HEK293 (cell line): ENCODE measurements around the gene WDR45B.

Experiments used
- CTCF ChIP-seq: fragments of 450-650 bp; formaldehyde crosslinking; IDR thresholded peaks from 2 replicates; pipeline ENCODE4 v1.5.1; 2016; ENCODE audit warnings: missing biosample characterization, missing genetic modification characterization
- MZF1 ChIP-seq: fragments of 450-650 bp; formaldehyde crosslinking; IDR thresholded peaks from 2 replicates; pipeline ENCODE4 v1.5.1; 2017; ENCODE audit warnings: missing biosample characterization, missing genetic modification characterization, borderline replicate concordance
- REST ChIP-seq: fragments of 450-650 bp; formaldehyde crosslinking; IDR thresholded peaks from 2 replicates; pipeline ENCODE4 v1.5.1; 2016; ENCODE audit warnings: missing biosample characterization, missing genetic modification characterization
- TRIM28 ChIP-seq: IDR thresholded peaks from 2 replicates; pipeline ENCODE4 v1.6.1; 2011; ENCODE audit warnings: low read length, control low read depth, borderline replicate concordance
- ZNF175 ChIP-seq: fragments of 450-650 bp; formaldehyde crosslinking; IDR thresholded peaks from 2 replicates; pipeline ENCODE4 v1.5.1; 2016; ENCODE audit warnings: missing biosample characterization, missing genetic modification characterization
- ZNF202 ChIP-seq: fragments of 450-650 bp; formaldehyde crosslinking; IDR thresholded peaks from 2 replicates; pipeline ENCODE4 v1.5.1; 2016; ENCODE audit warnings: missing biosample characterization, missing genetic modification characterization, borderline replicate concordance
- ZNF48 ChIP-seq: fragments of 450-650 bp; formaldehyde crosslinking; IDR thresholded peaks from 2 replicates; pipeline ENCODE4 v1.5.1; 2016; ENCODE audit warnings: missing biosample characterization, missing genetic modification characterization
- ZNF488 ChIP-seq: fragments of 450-650 bp; formaldehyde crosslinking; IDR thresholded peaks from 2 replicates; pipeline ENCODE4 v1.5.1; 2016; ENCODE audit warnings: missing biosample characterization, missing genetic modification characterization
- ZNF621 ChIP-seq: fragments of 450-650 bp; formaldehyde crosslinking; IDR thresholded peaks from 2 replicates; pipeline ENCODE4 v1.5.1; 2017; ENCODE audit warnings: missing biosample characterization, missing genetic modification characterization
- ZNF747 ChIP-seq: fragments of 450-650 bp; formaldehyde crosslinking; IDR thresholded peaks from 2 replicates; pipeline ENCODE4 v1.5.1; 2016; ENCODE audit warnings: missing biosample characterization, missing genetic modification characterization
- ZSCAN5A ChIP-seq: fragments of 450-650 bp; formaldehyde crosslinking; IDR thresholded peaks from 2 replicates; pipeline ENCODE4 v1.5.1; 2016; ENCODE audit warnings: missing biosample characterization, missing genetic modification characterization

GRCh38 chr17:82664701-82665182 is 16.5 kb upstream of the WDR45B start:
- no peak for TF ChIP-seq CTCF
- no peak for TF ChIP-seq ZNF175 (tag by site-specific recombination)
- TF ChIP-seq TRIM28 = no peak
- no peak for TF ChIP-seq ZNF488 (tag by site-specific recombination)
- TF ChIP-seq REST (tag by site-specific recombination) = no peak
- TF ChIP-seq ZNF48 (tag by site-specific recombination) = no peak
- TF ChIP-seq ZNF621 (tag by site-specific recombination) = no peak
- TF ChIP-seq ZNF747 (tag by site-specific recombination) = no peak
- TF ChIP-seq ZNF202 (tag by site-specific recombination) = no peak
- no peak for TF ChIP-seq ZSCAN5A (tag by site-specific recombination)
- no peak for TF ChIP-seq MZF1 (tag by site-specific recombination)
